Raji (cell line): ENCODE data around the gene PLEKHJ1.

Experiments used
- POLR2A ChIP-seq: IDR thresholded peaks from 2 replicates; pipeline ENCODE4 v1.6.1; 2011; ENCODE audit warnings: low read depth, low read length, control low read depth; ENCODE audit not compliant: insufficient read depth

The PLEKHJ1 gene, protein sequence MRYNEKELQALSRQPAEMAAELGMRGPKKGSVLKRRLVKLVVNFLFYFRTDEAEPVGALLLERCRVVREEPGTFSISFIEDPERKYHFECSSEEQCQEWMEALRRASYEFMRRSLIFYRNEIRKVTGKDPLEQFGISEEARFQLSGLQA

DNA sequence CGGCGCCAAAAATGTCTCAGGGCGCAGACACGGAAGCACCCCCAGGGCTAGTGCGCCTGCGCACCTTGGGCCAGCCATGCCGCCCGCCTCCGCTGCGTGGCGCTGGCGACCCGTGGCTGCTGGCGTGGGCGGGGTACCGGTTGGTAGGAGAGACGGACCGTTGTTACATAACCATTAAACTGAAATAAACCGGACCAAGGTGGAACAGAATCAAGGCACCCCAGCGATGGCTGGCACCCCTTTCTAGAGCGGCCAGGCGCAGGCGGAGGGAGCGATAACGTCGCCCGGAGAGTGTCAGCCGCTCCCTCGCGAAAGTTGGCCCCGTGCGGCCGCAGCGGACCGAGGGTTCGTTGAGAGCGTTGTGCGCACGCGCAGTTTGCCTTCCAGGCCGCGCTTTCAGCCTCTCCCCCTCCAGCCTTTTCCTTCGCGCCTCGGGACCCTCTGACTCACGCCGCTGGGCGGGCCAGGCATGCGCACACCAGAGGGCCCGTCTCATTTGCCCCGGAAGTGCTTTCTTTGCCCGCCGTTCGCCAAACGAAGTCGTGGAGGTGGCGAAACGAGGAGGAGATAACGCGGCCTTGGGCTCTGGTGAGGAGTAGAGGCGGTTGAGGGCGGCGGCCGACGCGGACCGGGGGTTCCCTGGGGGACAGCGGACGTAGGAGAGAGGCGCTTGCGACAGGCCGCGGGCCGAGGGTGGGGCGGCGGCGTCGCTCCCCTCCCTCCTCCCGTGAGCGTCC is at the start of gene PLEKHJ1, which contains the start of gene SF3A2:
PLEKHJ1 (minus strand) TSS at position 16 of the 737 bp plus-strand sequence. CDS start 81 bp downstream, outside the sequence.
SF3A2 (plus strand) TSS at position 511 of the 737 bp plus-strand sequence. CDS start 6,595 bp downstream, outside the sequence.
- peak; percentile 85 for TF ChIP-seq POLR2A

DNA sequence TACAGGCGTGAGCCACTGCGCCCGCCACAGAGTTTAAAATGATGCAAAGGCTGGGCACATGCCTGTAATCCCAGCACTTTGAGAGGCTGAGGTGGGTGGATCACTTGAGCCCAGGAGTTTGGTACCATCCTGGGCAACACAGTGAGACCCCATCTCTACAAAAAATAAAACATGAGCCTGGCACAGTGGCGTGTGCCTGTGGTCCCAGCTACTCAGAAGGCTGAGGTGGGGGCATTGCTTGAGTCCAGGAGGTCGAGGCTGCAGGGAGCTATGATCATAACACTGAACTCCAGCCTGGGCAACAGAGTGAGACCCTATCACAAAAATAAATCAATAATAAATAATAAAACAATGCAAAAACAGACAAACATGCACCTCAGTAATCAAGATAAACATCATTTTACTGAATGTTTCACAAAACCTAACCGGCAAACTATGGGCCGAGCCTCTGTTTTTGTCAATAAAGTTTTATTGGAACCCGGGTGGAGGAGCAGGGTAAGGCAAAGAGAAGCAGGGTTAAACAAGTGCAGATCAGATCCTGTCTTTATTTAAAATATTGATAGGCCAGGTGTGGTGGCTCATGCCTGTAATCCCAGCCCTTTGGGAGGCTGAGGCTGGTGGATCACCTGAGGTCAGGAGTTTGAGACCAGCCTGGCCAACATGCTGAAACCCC is 47.8 kb upstream of the PLEKHJ1 start:
- no peak for TF ChIP-seq POLR2A

DNA sequence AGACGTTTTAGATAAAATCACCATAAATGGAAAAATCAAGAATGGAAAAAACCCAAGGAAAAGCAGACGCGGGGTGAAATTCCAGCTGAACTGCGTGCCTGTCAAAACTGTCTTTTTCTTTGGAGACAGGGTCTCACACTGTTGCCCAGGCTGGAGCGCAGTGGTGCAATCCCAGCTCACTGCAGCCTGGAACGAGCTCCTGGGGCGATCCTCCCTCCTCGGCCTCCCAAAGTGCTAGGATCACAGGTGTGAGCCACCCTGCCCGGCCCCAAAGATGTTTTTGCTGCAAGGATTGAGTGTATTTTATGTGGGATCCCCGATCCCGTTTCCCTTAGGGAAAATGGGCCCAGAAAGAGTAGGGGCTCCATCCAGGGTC is 46.7 kb upstream of the PLEKHJ1 start:
- no peak for TF ChIP-seq POLR2A

DNA sequence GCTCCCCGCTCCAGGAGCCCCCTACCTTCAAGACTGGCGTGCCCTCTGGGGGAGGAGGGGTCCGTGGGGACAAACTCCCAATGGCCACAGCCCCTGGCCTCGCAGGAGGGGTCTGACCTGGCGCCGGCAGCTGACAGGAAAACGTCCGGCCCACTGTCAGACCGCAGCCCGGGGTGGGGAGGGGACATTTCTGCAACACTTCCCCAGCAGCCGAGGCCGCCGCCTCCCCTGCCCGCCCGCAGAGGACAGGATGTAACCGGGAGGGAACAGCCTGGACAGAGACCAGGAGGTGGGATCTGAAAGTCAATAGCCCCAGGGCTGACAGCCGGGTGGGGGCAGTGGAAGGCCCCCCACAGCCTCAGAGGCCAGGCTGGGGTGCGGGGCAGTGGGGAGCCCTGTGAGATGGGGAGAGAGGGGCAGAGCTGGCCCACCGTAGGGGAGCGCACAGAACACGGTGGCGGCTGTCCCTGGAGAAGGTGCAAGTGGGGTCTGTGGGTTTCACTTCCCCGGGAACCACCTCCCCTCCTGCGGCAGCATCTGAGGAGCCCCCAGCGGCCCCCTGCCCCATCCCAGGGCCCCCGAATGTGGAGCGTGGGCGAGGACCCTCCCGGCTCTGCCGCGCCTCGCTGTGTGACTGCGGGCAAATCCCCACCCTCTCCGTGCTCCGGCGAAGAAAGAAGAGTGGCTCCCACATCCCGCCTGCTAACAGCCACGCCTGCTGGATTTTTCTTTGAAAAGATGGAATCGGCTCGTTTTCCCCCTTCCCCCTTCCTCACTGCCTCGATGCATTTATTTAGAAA is 46.1 kb upstream of the PLEKHJ1 start, which contains the start of gene PEAK3:
PEAK3 (minus strand) TSS at position 114 of the 800 bp plus-strand sequence. CDS start 1,244 bp downstream, outside the sequence.
- no peak for TF ChIP-seq POLR2A

DNA sequence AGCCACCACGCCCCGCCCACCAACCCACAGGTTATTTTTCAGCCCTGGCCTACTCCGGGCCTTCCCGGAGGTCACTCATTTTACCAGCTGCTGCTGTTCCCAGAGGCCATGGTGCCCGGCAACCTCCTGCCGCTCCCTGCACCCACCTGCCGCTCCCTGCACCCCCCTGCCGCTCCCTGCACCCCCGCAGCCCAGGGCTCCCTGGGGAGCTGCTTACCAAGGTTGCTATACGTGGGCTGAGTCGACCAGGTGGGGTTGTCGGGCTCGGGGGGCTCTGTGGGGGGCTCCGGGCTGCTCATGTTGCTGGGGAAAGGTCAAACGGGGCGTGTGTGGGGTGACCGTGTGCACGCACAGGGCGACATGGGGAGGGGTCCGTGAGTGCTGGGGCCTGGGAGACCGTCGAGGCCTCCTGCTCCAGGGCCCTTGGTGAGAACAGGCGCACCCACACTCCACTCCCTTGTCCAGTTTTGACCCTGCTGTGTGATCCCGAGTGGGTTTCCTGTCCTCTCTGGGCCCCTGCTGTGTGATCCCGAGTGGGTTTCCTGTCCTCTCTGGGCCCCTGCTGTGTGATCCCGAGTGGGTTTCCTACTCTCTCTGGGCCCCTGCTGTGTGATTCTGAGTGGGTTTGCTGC is 44.6 kb upstream of the PLEKHJ1 start:
- TF ChIP-seq POLR2A = no peak

DNA sequence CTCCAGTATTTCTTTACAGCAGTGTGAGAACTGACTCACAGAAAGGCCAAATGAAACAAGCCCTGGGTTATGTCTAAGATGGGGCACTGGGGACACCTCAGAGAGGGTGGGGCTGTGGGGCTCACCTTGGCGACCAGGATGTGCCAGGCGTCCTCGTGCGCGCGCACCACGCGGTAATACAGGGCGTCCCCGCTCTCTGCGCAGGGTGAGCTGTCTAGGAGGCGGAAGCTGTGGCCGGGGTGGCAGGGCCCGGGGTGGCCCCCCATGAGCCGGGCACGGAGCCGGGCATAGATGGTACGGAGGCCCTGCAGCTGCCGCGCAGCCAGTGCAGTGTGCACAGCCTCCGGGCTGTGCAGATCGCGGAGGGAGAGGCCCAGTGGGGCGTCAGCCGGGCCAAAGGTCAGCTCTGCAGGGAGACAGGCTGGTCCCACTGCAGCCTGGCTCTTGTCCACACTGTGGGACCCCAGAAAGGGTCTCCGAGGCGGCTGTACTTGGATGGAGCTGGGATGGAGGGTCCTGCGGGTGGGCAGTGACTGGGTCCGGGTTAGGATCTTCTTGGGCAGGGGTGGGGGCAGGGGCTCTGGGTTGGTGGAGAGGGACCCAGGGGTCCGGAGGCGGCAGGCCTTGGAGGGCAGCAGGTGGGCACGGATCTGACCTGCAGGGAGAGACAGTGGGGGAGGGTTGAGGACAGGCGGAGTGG is 42.5 kb upstream of the PLEKHJ1 start:
- TF ChIP-seq POLR2A = no peak

DNA sequence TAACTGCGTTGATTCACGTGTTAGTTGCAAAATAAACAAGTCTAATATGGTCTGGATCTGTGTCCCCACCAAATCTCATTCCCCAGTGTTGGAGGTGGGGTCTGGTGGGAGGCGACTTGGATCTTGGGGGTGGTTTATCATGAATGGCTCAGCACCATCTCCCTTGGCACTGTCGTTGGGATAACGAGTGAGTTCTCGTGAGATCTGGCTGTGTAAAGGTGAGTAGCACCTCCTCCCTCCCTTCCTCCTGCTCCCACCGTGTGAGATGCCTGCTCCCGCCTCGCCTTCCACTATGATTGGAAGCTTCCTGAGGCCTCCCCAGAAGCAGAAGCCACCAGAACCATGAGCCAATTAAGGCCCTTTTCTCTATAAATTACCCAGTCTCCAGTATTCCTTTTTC is 41.0 kb upstream of the PLEKHJ1 start:
- TF ChIP-seq POLR2A = no peak

DNA sequence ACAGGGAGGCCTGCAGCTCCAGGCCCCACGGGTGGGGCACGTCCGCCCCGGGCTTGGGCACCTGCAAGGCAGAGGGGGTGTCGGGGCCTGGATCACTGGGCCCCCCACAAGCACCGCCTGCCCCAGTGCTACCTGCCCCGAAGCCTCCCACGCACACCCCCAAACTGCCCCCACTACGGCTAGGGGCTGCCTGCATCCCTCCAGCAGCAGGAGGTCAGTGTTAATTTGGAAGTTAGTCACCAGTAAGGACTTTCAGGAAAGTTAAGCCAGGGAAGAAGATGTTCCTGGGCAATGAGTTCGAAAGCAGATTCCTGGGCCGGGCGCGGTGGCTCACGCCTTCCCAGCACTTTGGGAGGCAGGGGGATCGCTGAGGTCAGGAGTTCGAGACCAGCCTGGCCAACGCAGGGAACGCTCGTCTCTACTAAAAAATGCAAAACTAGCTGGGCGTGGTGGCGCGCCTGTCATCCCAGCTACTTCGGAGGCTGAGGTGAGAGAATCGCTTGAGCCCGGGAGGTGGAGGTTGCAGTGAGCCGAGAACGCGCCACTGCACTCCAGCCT is 40.4 kb upstream of the PLEKHJ1 start:
- TF ChIP-seq POLR2A = no peak

DNA sequence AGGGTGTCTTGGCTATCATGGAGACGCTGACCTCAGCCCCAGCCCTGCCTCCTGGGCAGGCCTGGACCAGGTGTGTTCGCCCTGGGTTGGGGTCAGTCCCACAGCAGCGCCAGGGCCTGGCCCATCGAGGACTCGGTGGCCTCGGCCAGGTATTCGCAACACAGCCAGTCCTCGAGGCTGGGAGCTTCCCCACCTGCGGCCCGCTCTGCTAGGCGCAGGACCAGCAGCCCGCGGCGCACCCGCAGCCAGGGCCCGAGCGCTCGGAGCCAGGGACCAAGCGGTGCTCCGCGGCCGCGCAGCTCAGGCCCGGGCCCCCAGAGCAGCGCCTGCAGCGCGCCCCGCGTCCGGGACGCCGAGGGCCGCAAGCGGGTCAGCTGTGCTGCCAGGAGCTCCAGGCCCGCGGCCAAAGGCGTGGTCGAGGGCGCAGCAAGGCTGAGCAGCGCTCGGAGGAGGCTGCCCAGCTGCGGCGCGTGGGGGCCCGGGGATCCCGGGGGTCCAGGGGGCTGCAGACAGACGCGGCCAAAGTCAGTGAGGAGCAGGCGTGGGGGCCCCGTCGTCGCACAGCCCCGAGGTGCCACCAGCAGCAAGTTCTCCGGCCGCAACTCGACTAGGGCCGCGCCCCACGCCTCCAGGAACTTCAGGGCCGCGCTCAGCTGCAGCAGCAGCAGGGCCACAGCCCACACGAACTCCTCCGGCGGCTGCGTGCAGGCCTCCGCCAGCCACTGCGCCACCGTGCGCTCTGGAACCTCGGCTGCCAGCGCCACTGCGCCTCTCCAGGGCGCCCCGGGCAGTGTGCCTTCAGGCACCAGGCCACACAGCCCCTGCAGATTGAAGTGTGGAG is 39.7 kb upstream of the PLEKHJ1 start:
- TF ChIP-seq POLR2A = no peak

DNA sequence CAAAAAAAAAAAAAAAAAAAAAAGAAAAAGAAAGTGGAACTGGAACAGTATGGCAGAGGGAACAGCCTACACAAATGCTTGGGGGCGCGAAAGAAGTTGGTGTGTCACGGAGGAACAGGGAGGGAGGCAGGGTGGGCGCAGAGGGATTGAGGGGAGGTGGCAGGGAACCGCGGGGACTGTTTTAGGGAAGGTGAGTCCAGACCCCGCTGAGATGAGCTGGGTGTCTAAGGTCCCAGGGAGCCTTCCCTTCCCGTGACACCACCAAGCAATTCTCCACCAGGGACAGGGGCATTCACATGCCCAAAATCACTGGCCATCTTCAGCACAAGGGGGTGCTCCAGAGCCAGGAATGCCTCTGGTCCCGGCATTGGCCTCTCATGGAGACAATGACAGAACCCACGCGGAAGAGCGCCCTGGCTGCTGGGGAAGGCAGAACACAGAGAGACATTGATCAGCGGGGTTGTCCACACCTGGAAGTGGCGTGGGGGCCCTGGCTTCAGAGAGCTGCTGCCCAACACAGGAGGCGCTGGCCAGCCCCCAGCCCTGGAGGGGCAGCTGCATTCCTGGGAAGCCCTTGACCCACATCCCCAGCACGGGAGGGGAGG is 38.9 kb upstream of the PLEKHJ1 start:
- no peak for TF ChIP-seq POLR2A

DNA sequence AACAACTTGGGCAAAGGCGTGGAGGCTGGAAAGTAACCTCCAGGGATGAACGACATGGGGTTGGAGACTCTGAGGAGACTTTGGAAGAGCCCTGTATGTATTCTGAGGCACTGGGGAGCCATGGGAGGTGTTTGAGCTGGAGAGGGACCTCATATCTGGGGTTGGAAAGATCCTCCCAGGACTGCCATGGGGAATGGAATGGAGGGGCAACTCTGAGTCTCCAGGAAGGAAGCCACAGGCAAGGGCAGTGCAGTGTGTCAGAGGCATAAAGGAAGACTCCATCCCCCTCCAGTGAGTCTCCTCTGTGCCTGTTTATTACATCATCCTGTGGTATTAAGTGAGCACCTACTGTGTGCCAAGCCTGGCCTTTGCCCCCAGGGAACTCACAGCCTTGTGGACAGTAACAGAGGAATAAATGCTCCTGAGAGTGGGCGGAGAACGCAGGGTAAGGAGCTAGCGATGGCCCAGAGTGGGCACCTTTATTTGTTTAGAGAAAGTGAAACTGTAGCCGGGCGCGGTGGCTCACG is 38.1 kb upstream of the PLEKHJ1 start:
- TF ChIP-seq POLR2A = no peak
